ENCODE data around the gene ATP6V0D1. TPM values are rescaled to one million over a fixed set of nuclear protein-coding genes. Genes with fewer than 3 reads are reported as not detected.

ATP6V0D1 gene
- total and polyA plus RNA-seq, 2 of the 4 experiments (the other 2 are of a cell fraction) = 112 to 124 TPM

- Histone ChIP-seq H3K27ac (ENCODE audit: insufficient read depth, low read length) (peak overlapping the region; percentile 74), H3K4me2 (ENCODE audit: low read depth, low read length) (peak overlapping the region; percentile 81), H3K4me3 (ENCODE audit: insufficient read depth, low read depth, low read length) (peak overlapping the region; percentile 52), H4K8ac (ENCODE audit: low read depth in 2 of 2, low read length in 2 of 2) (peak overlapping the region; percentile 70 to 95), H4K5ac (ENCODE audit: low read depth, low read length) (peak overlapping the region; percentile 76), H2AK9ac (replicated peaks; ENCODE audit: low read depth, low read length, poor library complexity) (peak overlapping the region; percentile 5), H3K23ac (ENCODE audit: low read depth, low read length) (peak overlapping the region; percentile 7; the same call in 1 of the 2 replicates), H3K79me1 (ENCODE audit: low read depth in 1 of 2, low read length in 2 of 2) (peaks cover 12 to 57% of the 10 kb centered on the region in 2 experiments; a peak in 3 of 4 replicates), H2BK5ac (ENCODE audit: low read depth, low read length, poor library complexity, severe bottlenecking) (peak overlapping the region; percentile 47), H2BK15ac (ENCODE audit: low read depth, low read length) (peak overlapping the region; percentile 1; the same call in 1 of the 3 replicates), H3K4ac (ENCODE audit: low read depth, low read length) (peak overlapping the region; percentile 53), H2AFZ (replicated peaks; ENCODE audit: low read length, poor library complexity) (peak overlapping the region; percentile 96), H2AK5ac (ENCODE audit: low read depth, low read length) (peak overlapping the region; percentile 83), H4K20me1 (ENCODE audit: insufficient read depth, low read length) (peaks cover 20% of the 10 kb centered on the region), H3K14ac (replicated peaks; ENCODE audit: low read depth, low read length) (peak overlapping the region; percentile 24), H3K56ac (ENCODE audit: extremely low read depth, insufficient read depth, low read length) (peak overlapping the region; percentile 30), H3K9ac (ENCODE audit: low read depth, low read length) (peak overlapping the region; percentile 71), H3K9me3 (ENCODE audit: control insufficient read depth, insufficient read depth, low read length) (no peaks in the 10 kb centered on the region), H3K36me3 (ENCODE audit: control insufficient read depth, insufficient read depth, low read length) (no peaks in the 10 kb centered on the region), H2BK120ac (ENCODE audit: low read depth, low read length) (peak overlapping the region; percentile 9; the same call in 1 of the 2 replicates), H3K9me1 (ENCODE audit: insufficient read depth, low read length) (no peaks in the 10 kb centered on the region; the same call in 1 of the 2 replicates), H3K18ac (ENCODE audit: low read depth, low read length) (peak overlapping the region; percentile 40), H4K91ac (ENCODE audit: insufficient read depth, low read depth, low read length) (peak overlapping the region; percentile 43), H3K4me1 (ENCODE audit: control insufficient read depth, insufficient read depth, low read length) (peaks cover 14% of the 10 kb centered on the region), H3K27me3 (ENCODE audit: control insufficient read depth, insufficient read depth, low read length) (no peaks in the 10 kb centered on the region), H2BK20ac (ENCODE audit: low read depth, low read length) (no peak overlapping the region)
- in situ Hi-C loops (cut with MboI; ENCODE audit: low sequenced_read_pairs) (no loop called here), dilution Hi-C loops (cut with HindIII; ENCODE audit: low sequenced_read_pairs, unreplicated experiment) (no loop called here), intact Hi-C loops (cut with micrococcal nuclease) (loop anchor here (1.0 kb wide), 1 partner anchor 33 kb away; no protein-coding TSS in a partner anchor)
- no TSS peak for BruUV-seq (replicated peaks)
- TF ChIP-seq MAZ (IDR thresholded peaks at IDR 0.05; ENCODE audit: borderline replicate concordance, low read depth, low read length) (no peak), MXI1 (IDR thresholded peaks at IDR 0.05; ENCODE audit: borderline replicate concordance, low read depth, low read length) (no peak), BHLHE40 (IDR thresholded peaks at IDR 0.05; ENCODE audit: low read depth, low read length) (peak; percentile 36; the same call in 1 of the 2 replicates), ELK1 (IDR thresholded peaks at IDR 0.05; ENCODE audit: borderline replicate concordance, low read depth, low read length) (no peak), CEBPB (IDR thresholded peaks at IDR 0.05; ENCODE audit: low read depth, low read length) (no peak)
- WGBS, 2 experiments (ENCODE audit: extremely low coverage in 2 of 2, insufficient read length in 1 of 2) = 27% methylated on average over 7 of the region's 17 CpGs; no CpG with 5 or more reads in 1 of the 2 experiments
- CTCF ChIA-PET = interaction anchor here (0.5 to 3.4 kb wide), 7 partner anchors 9 to 242 kb away, joined by 3 to 14 read pairs (median 8); partner anchors contain the start of gene CTCF
- POLR2A ChIA-PET (ENCODE audit: unreplicated experiment) = no interaction called here
- ATAC-seq (ENCODE audit: low read depth) = peak; percentile 3
- peak; percentile 43 for DNase-seq
Measured at GRCh38 chr16:67481561-67482232, 740 bp upstream of the ATP6V0D1 start.
